ENCODE results near the gene FKBP1C.

Gene FKBP1C

DNA sequence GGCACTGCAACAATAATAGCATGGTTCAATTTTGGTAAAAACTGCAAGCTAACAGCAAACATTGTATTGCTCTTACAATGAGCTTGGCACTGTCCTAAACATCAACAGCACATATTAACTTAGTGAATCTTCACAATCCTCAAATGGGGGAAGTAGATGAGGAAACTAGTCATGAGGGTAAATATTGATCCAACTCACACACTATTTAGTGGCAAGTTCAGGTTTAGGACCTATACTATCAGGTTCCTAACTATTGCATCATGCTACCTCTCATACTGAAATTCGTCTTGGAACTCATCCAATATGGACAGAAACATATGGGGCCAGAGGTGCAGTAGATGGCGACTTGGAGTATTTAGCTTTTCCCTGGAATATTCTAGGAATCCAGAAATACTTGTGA is 34.2 kb downstream of the FKBP1C start:
- Histone ChIP-seq H3K27ac (no peak overlapping the region), H3K4me3 (no peak overlapping the region)
- no peak for TF ChIP-seq CTCF (IDR thresholded peaks at IDR 0.05)
- DNase-seq (ENCODE audit: low spot score), result no peak

DNA sequence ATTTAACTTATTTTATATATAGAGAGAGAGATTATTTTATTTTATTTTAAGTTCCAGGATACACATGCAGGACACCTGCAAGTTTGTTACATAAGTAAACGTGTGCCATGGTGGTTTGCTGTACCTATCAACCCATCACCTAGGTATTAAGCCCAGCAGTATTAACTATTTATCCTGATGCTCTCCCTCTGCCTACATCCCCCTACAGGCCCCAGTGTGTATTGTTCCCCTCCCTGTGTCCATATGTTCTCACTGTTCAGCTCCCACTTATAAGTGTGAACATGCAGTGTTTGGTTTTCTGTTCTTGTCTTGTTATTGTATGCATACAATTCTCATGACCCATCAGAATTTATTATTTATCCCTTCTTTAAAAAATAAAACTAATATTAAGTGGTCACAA is 34.6 kb downstream of the FKBP1C start:
- DNase-seq (ENCODE audit: low spot score), result no peak
- no peak for TF ChIP-seq CTCF (IDR thresholded peaks at IDR 0.05)
- Histone ChIP-seq H3K27ac (no peak overlapping the region), H3K4me3 (no peak overlapping the region)

DNA sequence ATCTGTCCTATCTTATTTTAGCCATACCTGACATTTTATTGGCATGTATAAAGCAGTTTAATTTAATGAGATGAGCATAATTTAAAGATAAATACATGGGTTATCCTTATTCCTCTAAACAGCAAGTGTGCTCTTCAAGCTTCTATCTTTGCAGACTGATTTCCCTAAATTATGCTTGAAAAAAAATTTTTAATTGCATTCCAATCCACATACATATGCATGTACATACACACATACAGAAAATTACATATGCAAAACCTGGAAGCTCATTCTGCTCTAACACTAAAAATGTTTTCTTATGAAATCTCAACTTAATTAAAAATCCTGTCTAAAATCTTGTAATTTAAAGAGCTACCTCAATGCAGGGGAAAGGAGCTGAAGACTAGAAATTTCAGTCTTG is 35.3 kb downstream of the FKBP1C start:
- H3K4me3 ChIP-seq, result no peak overlapping the region
- H3K27ac ChIP-seq, result no peak overlapping the region
- no peak for TF ChIP-seq CTCF (IDR thresholded peaks at IDR 0.05)
- DNase-seq (ENCODE audit: low spot score), result no peak

DNA sequence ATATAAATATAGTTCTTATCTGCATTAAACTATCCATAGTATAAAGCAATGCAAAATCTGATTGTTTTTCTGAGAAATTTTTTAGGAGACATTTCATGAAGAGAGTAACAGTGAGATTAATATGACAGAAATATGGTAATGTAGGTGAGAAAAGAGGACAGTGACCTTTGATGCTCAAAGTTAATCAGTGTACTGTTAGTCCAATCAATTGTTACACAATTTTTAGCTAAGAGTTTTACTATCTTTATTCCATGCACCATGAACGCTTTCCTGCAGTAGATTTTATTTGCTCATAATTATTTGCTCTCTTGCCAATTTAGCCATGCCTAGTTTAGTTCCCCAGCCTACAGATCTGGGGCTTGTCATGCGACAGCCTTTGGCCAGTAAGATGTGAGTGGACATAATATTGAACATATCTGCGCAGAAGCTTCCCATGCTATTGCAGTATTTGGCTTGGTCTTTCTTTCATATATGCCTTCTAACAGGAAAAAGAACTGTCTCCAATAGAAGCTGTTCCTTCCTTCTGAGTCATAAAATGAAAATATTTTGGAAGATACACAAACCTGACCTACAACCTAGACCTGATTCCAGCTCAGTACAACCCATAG is 38.7 kb downstream of the FKBP1C start:
- Histone ChIP-seq H3K27ac (no peak overlapping the region), H3K4me3 (no peak overlapping the region)
- TF ChIP-seq CTCF (IDR thresholded peaks at IDR 0.05), result no peak
- DNase-seq (ENCODE audit: low spot score), result no peak

DNA sequence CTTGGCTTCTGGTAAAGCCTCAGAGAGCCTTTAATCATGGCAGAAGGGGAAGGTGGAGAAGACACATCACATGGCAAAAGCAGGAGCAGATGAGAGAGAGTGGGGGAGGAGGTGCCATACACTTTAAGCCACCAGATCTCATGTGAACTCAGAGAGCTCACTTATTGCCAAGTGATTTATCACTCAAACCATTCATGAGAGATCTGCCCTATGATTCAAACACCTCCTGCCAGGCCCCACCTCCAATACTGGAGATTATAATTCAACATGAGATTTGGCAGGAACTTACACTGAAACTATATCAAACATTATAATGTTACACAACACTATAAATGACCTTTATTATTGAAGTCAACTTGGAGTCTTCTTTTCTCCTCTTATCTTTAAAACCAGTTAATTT is 47.9 kb downstream of the FKBP1C start:
- DNase-seq (ENCODE audit: low spot score), result no peak
- TF ChIP-seq CTCF (IDR thresholded peaks at IDR 0.05), result no peak
- no peak overlapping the region for H3K27ac ChIP-seq
- H3K4me3 ChIP-seq, result no peak overlapping the region

GRCh38 chr6:63261820-63262219 is 50.6 kb downstream of the FKBP1C start:
- DNase-seq (ENCODE audit: low spot score), result no peak
- TF ChIP-seq CTCF (IDR thresholded peaks at IDR 0.05), result no peak
- no peak overlapping the region for H3K27ac ChIP-seq
- H3K4me3 ChIP-seq, result no peak overlapping the region
